ENCODE results near the gene TMEM240.
"Not testable (repeated sequence)": the region's sequence is repeated elsewhere in the genome, so short reads cannot be mapped to it uniquely, and the experiment has no call there.

Gene TMEM240

DNA sequence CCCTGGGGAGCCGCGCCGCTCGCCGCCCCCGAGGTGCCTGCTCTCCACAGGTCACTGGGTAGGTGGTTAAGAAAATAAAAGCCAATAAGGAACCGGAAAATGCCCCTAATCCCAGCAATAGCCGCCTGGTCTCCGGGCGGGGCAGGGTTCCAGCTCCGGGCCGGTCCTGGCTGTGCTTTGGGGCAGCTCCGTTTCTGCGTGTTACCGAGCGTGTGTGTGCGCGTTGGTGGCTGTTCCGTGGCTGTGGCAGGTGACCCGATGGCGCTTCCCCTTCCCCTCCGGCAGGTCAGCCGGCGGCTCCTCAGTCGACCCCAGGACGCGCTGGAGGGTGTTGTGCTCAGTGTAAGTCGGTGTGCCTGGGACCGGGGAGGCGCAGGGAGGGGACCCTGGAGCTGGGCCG is 17.2 kb downstream of the TMEM240 start:
- DNase-seq: not testable (repeated sequence)

DNA sequence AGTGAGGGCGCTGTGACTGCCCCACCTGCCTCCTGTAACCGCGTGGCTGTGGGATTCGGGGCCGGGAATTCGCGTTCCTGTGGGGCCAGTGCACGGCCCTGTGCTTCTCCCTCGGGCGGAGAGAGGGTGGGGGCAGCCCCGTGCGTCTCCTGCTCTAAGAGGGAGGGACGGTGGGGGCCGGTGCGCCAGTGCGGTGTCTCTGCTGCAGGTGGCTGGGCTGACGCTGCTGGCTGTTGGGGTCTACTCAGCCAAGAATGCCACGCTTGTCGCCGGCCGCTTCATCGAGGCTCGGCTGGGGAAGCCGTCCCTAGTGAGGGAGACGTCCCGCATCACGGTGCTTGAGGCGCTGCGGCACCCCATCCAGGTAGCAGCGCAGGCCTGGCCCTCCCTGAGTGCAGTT is 17.9 kb downstream of the TMEM240 start:
- DNase-seq: not testable (repeated sequence)

DNA sequence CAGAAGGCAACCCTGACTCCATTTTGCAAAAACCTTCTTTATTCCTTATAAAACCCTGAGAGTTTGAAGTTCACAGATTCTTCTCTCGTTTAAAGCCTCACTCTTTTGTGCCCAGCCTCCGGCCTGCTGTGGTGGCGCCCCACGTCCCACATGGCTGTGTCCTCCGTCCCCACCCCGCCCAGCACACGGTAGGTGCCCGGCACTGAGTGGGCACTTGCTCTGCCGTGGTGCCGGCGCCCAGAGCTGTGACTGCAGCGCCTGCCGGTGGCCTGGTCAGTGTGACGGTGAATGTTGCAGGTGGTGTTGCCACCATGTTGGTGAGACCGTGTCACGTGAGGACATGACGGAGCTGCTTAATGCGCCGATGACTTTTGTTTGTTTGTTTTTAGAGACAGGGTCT is 19.1 kb downstream of the TMEM240 start:
- no peak for DNase-seq

DNA sequence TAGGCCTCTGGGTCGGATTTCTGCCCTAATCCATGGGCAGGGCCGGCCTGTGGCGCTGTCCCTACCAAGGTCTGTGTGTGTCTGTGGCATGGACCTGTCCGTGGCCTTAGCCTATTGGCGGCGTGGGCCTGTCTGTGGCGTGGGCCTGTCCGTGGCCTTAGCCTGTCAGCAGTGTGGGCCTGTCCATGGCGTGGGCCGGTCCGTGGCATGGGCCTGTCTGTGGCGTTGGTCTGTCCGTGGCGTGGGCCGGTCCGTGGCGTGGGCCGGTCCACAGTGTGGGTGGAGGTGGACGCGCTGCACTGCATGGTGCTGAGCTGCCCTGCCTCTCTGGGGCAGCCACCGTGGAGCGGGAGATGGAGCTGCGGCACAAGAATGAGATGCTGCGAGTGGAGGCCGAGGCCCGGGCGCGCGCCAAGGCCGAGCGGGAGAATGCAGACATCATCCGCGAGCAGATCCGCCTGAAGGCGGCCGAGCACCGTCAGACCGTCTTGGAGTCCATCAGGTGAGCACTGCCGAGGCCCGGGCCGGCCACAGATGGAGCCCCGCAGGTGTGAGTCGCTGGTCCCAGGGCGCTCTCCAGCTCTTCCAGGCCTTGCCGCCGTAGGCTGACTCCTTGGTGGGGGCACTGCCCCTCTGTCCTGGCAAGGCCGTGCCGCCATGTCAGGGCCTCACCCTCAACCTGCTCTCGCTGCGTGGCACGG is 20.5 kb downstream of the TMEM240 start:
- DNase-seq: not testable (repeated sequence)

DNA sequence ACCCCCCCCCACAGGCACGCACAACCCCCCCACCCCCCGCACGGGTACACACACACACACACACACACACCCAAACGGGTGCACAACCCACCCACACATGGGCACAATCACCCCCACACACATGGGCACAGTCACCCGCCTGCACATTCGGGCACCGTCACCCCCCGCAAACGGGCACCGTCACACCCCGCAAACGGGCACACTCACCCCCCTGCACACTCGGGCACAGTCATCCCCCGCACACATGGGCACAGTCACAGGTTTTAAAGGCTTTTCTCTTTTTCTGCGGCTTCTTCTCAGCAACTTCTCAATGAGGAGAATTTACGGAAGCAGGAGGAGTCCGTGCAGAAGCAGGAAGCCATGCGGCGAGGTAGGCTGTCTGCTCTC is 21.8 kb downstream of the TMEM240 start:
- DNase-seq: not testable (repeated sequence)

DNA sequence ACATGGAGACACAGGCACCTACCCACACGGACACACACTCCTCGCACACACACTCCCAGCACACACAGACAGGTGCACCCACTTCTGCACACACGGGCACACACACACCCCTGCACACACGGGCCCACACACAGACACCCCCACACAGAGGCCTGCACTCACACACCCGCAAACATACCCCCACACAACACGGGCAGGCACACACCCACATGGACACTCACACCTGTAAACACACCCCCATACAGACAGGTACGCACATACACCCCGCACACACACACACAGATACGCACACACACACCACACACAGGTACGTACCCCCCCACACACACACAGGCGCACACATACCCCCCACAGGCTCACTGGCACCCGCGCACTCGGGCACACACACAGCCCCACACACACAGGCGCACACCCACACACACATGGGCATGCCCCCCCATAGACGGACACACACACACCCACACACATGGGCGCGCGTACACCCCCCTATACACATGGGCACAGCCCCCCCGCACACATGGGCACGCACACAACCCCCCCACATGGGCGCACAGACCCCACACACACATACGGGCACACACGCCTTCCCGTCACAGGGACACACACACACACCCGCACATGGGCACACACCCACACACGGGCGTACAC is 22.3 kb downstream of the TMEM240 start:
- DNase-seq: no peak

DNA sequence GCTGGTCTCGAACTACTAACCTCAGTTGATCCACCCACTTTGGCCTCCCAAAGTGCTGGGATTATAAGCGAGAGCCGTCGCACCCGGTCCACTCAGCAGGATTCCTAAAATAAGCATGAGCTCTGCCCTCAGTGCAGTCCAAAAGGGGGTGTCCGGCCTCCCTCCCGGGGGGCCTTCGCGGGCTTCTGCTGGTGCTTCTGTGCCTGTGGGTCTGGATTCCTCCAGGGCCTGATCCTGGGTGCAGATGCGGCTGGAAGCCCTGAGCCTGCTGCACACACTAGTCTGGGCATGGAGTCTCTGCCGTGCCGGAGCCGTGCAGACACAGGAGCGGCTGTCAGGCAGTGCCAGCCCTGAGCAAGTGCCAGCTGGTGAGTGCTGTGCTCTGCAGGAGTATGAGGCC is 23.5 kb downstream of the TMEM240 start:
- DNase-seq: not testable (repeated sequence)

DNA sequence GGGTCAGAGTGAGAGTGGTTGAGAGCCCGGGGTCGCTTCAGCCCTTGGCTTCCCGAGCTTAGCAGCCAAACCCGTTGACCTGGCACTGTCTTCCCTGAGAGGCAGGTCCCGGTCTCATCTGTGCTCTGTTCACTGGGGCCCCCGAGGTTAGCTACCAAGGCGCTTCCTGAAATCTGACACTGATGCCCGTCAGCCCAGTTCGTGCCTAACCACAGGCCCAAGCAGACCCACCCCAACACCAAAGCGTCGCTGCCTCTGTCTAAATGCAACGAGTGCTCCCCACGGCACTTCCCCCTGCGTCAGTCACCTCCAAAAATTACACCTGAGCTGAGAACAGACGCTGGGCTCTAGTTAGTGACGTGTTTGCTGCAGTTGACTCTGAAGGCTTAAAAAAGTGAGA is 26.0 kb downstream of the TMEM240 start:
- DNase-seq: not testable (repeated sequence)

DNA sequence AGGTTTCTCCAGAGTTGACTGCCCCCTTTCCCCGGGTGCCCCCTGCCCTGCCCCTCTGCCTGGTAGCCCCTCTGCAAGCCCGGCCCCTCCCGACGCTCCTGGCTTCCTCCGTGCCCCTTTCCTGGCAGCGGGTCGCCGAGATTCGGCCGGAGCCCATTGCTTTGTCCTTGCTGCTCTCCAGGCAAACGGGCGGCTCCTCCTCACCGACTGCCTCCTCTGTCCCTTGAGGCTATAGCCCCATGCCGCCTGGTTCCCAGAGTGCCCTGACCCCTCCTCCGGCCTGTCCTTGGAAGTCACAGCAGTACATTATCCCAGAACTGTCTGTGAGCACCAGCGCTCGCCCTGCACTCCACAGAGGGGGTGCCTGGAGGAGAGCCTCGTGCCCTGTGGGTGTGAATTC is 26.7 kb downstream of the TMEM240 start:
- not testable (repeated sequence) for DNase-seq

DNA sequence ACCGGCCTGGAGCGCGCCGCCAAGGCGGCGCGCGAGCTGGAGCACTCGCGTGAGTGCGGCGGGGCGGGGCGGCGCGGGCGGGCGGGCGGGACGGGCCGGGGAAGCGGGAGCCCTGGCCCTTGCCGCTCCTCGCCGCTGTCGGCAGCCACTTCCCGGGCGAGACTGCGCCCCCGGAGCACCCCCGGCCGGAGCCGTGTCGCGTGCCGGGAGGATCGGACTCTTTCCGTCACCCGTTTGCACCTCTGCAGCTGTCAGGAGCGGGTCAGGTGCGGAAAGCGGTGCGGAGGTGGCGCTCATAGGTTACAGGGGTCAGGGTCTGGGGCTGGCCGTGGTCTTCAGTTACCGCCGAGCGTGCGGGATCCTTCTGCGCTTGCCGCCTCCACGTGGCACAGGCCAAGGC is 28.0 kb downstream of the TMEM240 start:
- not testable (repeated sequence) for DNase-seq

DNA sequence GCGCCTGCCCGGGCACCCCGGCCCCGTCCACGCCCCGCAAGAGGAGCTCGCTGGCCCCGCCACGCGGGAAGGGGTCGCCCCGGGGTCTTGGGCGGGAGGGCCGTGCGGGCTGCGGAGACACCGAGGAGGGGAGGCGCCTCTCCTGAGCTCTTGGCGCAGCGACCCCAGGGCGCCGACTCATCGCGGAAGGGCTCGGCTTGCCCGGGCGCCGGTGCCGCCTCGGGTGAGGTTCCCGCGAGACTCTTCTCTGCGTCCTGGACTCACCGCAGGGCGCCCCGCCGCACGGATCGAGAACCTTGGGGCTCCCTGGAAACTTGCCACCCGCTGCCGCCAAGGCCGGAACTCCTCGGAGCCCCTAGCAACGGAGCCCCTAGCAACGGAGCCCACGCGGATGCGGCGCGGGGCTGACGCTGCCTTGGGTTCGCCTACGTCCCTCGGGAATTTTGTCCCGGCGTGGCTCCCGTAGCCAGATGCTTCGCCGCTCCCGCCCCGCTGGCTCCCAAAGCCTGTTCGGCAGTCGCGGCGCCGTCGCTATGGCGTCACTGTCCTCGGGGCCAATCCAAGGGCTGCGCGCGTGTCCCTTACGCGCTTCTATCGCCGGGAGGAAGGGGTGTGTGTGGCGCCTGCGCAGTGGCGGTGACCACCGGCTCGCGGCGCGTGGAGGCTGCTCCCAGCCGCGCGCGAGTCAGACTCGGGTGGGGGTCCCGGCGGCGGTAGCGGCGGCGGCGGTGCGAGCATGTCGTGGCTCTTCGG is 28.7 kb downstream of the TMEM240 start, which contains the start of gene ATAD3A:
ATAD3A (plus strand) TSS at position 630 of the 753 bp plus-strand sequence; CDS start at position 737, 107 bp downstream.
- DNase-seq: peak; percentile 90

DNA sequence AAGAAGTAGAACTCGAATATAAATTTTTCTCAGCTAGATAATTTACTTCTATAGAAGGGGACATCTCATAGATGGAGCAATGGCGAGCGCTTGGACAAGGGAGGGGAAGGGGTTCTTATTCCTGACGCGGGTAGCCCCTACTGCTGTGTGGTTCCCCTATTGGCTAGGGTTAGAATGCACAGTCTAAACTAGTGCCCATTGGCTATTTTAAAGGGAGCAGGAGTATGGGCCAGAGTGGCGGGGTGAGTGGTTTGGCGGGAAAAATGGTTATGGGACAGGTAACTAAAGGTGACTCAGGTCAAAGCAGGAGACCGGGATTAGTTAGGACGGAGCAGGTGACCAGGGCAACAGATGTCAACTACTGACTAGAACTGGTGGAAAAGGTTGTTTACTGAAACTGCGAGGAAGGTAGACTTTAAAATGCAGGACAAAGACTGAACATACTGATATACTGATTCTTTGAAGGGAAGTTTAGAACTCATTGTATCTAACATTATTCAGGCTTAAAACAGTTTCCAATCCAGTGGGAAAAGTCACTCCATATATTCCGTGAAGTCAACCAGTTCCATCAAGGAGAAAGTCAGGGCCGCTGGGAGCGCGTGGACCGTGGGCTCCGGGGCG is 29.4 kb downstream of the TMEM240 start:
- DNase-seq: no peak

DNA sequence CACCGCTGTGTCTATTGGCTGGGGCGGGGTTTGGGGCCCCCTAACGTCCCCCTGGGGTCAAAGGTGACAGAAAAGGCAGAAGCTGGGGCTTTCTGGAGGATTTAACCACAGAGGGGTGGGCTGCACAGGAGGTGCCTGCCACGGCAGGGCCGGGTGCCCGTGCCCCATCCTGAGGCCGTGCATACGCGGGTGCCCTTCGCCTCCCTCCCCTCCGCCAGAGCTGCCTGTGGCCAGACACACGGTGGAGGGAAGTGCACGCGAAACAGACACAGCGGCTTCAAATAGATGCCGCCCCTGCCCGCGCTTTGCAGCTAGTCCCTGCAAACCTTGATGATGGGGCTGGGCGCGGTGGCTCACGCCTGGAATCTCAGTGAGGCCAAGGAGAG is 31.0 kb downstream of the TMEM240 start:
- DNase-seq: not testable (repeated sequence)

DNA sequence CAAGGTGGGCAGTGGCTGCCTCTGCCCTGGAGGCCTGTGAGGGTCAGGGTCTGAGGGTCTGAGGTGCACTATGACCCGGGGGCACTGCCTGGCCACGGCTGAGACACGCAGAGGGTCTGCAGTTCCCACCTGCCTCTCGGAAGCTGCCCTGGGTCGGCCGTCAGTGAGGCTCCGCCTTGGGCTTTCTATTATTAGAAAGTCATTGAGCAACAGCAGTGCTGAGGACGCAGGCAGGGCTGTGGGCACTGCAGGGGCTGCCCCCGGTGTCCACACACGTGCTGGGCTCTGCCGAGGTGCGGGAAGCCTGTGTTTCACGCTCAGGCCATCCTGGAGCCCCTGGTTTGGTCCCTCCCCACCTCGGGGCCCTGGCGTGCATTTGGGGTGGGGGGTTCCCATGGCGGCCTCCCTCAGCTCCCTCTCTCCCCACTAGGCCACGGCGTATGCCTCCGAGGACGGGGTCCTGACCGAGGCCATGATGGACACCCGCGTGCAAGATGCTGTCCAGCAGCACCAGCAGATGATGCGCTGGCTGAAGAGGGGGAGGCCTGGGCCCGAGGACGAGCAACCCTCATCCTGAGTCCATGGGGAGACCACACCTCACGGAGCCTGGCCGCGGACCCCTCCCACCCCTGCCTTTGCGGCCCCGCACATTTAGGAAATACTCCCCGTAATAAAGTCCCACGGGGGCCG is 31.5 kb downstream of the TMEM240 start:
- DNase-seq: not testable (repeated sequence)

DNA sequence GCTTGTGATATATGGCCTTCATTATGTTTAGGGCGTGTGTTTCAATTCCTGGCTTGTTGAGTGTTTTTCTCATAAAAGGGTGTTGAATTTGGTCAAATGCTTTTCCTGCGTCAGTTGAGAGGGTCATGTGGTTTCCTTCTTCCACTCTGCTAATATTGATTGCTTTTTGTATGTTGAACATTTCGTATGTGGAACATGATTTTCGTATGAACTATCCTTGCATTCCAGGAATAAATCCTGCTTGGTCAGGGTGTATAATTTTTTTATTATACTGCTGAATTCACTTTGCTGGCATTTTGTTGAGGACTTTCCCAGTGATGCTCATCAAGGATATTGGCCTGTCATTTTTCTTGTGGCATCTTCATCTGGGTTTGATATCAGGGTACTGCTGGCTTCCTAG is 33.1 kb downstream of the TMEM240 start:
- no peak for DNase-seq

DNA sequence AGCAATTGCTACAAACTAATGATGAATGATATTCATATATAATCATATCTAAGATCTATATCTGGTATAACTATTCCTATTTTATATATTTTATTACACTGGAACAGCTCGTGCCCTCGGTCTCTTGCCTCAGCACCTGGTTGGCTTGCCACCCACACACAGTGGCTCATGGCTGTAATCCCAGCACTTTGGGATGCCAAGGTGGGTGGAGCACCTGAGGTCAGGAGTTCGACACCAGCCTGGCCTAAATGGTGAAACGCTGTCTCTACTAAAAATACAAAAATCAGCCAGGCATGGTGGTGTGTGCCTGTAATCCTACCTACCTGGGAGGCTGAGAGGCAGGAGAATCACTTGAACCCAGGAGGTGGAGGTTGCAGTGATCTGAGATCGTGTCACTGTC is 34.6 kb downstream of the TMEM240 start:
- not testable (repeated sequence) for DNase-seq

DNA sequence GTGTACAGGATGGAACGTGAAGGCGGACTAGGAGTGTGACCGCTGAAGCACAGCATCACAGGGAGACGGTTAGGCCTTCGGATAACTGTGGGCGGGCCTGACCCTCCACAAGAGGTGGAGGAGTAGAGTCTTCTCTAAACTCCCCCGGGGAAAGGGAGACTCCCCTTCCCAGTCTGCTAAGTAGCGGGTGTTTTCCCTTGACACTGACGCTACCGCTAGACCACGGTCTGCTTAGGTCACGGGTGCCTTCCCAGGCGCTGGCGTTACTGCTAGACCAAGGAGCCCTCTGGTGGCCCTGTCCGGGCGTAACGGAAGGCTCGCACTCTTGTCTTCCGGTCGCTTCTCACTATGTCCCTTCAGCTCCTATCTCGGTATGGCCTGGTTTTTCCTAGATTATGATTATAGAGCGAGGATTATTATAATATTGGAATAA is 35.0 kb downstream of the TMEM240 start:
- not testable (repeated sequence) for DNase-seq

DNA sequence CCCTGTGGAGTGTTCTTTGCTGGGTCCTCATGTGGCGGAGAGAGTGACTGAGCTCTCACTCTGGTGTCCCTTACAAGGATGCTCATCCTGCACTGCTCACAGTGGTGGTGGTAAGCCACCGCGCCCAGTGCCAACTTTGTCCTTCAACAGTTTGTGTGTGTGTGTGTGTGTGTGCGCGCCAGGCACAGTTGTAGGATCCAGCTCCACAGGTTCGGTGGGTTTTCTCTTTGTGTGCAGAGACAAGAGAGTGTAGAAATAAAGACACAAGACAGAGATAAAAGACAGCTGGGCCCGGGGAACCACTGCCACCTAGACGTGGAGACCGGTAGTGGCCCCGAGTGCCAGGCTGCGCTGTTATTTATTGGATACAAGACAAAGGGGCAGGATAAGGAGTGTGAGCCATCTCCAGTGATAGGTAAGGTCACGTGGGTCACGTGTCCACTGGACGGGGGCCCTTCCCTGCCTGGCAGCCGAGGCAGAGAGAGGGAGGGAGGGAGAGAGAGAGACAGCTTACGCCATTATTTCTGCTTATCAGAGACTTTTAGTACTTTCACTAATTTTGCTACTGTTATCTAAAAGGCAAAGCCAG is 35.6 kb downstream of the TMEM240 start:
- peak; percentile 56 for DNase-seq

DNA sequence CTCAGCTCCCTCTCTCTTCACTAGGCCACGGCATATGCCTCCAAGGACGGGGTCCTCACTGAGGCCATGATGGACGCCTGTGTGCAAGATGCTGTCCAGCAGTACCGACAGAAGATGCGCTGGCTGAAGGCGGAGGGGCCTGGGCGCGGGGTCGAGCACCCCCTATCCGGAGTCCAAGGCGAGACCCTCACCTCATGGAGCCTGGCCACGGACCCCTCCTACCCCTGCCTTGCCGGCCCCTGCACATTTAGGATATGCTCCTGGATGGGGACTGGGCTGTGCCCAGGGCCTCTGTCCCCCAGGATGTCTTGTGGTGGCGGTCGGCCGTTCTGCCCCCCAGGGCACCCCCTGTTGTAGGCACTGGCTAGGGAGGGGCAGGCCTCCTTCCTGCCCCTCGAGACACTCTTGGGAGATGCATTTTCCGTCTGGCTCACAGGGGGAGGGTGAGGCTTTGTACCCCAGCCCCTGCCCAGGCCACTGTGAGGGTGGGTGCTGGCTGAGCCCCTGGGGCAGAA is 44.9 kb downstream of the TMEM240 start:
- DNase-seq: not testable (repeated sequence)

DNA sequence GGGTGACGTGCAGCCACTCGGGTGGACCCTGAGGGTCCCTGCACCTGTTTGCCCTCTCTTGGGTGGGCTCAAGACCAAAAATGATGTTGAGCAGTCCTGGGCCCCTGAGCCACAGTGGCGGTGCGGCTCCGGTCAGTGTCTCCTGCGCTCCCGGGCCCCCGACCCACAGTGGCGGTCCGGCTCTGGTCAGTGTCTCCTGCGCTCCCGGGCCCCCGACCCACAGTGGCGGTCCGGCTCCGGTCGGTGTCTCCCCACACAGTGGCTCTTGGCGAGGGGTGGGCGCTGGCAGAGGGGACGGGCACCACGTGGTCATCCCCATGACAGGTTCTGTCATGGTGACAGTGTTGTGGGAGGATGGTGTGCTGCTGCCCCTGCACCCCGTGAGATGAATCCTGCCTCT is 46.1 kb downstream of the TMEM240 start:
- not testable (repeated sequence) for DNase-seq

DNA sequence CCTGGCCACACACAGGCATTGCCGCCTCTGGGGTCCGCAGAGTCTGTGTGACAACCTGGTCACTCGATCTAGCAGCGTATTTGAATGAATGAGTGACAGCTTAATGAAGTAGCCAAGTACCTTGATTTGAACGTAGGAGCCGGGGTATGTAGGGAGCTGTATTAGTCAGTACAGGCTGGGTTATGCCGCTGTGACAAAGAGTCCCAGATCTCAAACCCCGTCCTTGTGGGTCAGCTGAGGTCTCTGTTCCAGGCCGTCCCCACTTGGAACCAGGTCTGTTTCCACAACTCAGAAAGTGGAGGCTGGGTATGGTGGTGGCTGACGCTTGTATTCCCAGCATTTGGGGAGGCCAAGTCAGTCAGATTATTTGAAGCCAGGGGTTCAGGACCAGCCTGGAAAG is 48.8 kb downstream of the TMEM240 start:
- no peak for DNase-seq

DNA sequence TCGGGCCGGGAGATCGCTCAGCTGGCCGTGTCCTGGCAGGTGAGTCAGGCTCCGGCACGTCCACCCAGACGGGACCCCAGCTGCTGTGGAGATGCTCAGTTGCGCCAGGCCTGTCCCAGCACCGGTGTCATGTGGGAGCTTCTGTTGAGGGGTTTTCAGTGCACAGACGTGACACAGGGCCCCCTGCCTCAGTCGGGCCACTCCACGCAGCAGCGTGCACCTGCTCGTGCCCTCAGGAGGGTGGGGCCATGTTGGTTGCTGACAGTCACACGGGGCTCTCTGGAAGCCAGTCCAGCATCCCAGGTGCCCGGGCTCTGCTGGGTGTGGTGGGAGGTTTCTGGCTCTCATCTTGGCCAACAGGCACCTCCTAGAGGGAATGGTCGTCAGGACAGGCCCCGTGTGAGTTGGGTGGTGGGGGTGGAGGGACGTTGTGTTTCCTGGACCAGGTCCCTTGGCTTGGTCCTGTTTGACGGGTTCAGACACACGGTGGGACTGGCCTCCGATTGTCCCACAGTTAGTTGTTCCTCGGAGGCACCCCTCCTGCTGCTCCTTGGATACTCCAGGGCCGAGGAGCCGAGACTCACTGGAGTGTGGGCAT is 49.7 kb downstream of the TMEM240 start:
- DNase-seq: no peak
